ENCODE data around the gene UPK3A. TPM values are rescaled to one million over a fixed set of nuclear protein-coding genes. Genes with fewer than 3 reads are reported as not detected.

UPK3A gene
- total and polyA plus RNA-seq, 2 experiments from 2014 or later, result 0.21 TPM; not detected in 1

DNA sequence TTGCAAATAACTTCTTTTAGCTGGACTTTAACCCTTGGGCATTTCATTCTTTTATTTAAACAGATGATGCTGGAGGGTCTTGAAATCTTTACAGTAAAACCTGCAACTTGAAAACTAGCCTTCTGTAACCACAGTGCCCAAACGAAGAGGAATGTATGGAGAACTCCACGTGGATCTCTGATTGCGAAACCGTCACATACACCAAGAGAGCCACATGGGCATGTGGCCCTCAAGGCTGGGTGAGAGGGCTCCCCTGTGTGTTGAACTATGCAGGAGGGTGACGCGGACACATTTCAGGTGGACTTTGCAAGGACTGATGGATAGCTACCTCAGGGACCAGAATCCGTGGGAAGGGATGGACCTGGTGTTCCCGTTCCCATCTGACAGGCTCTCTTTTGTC lies 55.6 kb downstream of the UPK3A start:
- TF ChIP-seq, protein P1, sequence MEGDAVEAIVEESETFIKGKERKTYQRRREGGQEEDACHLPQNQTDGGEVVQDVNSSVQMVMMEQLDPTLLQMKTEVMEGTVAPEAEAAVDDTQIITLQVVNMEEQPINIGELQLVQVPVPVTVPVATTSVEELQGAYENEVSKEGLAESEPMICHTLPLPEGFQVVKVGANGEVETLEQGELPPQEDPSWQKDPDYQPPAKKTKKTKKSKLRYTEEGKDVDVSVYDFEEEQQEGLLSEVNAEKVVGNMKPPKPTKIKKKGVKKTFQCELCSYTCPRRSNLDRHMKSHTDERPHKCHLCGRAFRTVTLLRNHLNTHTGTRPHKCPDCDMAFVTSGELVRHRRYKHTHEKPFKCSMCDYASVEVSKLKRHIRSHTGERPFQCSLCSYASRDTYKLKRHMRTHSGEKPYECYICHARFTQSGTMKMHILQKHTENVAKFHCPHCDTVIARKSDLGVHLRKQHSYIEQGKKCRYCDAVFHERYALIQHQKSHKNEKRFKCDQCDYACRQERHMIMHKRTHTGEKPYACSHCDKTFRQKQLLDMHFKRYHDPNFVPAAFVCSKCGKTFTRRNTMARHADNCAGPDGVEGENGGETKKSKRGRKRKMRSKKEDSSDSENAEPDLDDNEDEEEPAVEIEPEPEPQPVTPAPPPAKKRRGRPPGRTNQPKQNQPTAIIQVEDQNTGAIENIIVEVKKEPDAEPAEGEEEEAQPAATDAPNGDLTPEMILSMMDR (IDR thresholded peaks at IDR 0.05; ENCODE audit: low read depth, low read length), result no peak

DNA sequence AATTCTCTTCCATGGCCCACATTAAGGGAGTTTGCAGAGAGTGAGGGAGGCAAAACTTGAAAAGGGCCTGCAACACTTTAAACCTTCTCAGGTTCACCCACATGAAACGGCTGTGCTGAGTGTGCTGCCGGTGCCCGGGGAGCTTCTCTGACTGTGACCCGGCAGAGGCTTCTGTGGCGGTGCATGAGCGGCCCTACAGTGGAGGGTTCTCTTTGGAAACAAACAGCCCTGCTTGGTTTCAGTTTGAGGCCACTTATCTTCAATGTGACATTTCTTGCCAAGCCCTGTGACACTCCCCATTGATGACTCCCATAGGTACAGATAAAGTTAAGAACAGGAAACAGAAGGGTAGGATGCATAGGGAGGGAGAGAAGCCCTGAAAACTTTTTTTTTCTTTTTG lies 56.7 kb downstream of the UPK3A start:
- peaks cover 14% of the 10 kb centered on the region for H3K4me1 ChIP-seq (ENCODE audit: low read depth)
- H3K36me3 ChIP-seq, result peaks cover 18% of the 10 kb centered on the region
- no peak overlapping the region for H3K4me3 ChIP-seq
- DNase-seq (ENCODE audit: low read depth in 1 of 2, low spot score in 1 of 2), result peak in 1 of 2 donors; percentile 69
- H3K27ac ChIP-seq, result peak overlapping the region; percentile 90
- H3K9me3 ChIP-seq (ENCODE audit: low read depth), result no peaks in the 10 kb centered on the region
- H3K27me3 ChIP-seq, result no peaks in the 10 kb centered on the region
- TF ChIP-seq, protein P1 (IDR thresholded peaks at IDR 0.05; ENCODE audit: low read depth, low read length), result no peak

More for the DNA sequence above, 55.6 kb downstream of the UPK3A start:
- peaks cover 29% of the 10 kb centered on the region for H3K36me3 ChIP-seq
- no peaks in the 10 kb centered on the region for H3K9me3 ChIP-seq (ENCODE audit: low read depth)
- H3K27ac ChIP-seq, result no peak overlapping the region
- no peak for DNase-seq (ENCODE audit: low read depth in 1 of 2, low spot score in 1 of 2)
- H3K4me3 ChIP-seq, result no peak overlapping the region
- H3K27me3 ChIP-seq, result no peaks in the 10 kb centered on the region
- H3K4me1 ChIP-seq (ENCODE audit: low read depth), result peaks cover 14% of the 10 kb centered on the region

GRCh38 chr22:45343143-45343542 lies 58.4 kb downstream of the UPK3A start:
- H3K4me3 ChIP-seq, result no peak overlapping the region
- TF ChIP-seq, protein P1 (IDR thresholded peaks at IDR 0.05; ENCODE audit: low read depth, low read length), result no peak
- no peaks in the 10 kb centered on the region for H3K27me3 ChIP-seq
- H3K9me3 ChIP-seq (ENCODE audit: low read depth), result no peaks in the 10 kb centered on the region
- peaks cover 14% of the 10 kb centered on the region for H3K4me1 ChIP-seq (ENCODE audit: low read depth)
- DNase-seq (ENCODE audit: low read depth in 1 of 2, low spot score in 1 of 2), result no peak
- no peak overlapping the region for H3K27ac ChIP-seq
- peaks cover 14% of the 10 kb centered on the region for H3K36me3 ChIP-seq

DNA sequence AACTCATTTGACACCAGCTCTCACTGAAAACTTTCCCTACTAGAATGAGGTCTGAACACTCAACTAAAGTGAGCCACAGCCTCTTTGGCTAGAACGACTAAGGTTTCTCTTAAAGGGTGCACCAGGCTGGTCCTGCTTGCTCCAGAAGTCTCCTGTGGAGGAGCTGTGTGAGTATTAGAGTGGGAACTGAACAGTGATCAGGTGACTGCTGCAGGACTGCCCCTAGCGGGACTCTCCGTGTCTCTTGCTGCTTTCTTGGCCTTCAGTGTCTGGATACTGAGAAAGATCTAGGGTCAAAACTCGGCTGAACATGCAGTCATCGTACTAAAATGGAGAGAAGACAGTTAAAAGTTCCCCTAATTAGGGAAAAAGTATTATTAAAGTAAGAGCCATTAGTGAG lies 59.6 kb downstream of the UPK3A start:
- peak; percentile 25 to 42 for DNase-seq (ENCODE audit: low read depth in 1 of 2, low spot score in 1 of 2)
- Histone ChIP-seq H3K9me3 (ENCODE audit: low read depth) (no peaks in the 10 kb centered on the region), H3K36me3 (peaks cover 6% of the 10 kb centered on the region)

More for the DNA sequence above, 59.6 kb downstream of the UPK3A start:
- Histone ChIP-seq H3K4me3 (no peak overlapping the region), H3K27ac (no peak overlapping the region), H3K4me1 (ENCODE audit: low read depth) (peaks cover 14% of the 10 kb centered on the region), H3K27me3 (no peaks in the 10 kb centered on the region)
- TF ChIP-seq, protein P1 (IDR thresholded peaks at IDR 0.05; ENCODE audit: low read depth, low read length), result no peak

Other genes with a start within 250 kb of the UPK3A start
- gene NUP50, start 121.0 kb upstream of the UPK3A start, total RNA-seq, result 57.7 and 66.9 TPM in 2 replicates
- 21.1 and 25.6 TPM in 2 replicates for gene NUP50, start 121.0 kb upstream of the UPK3A start, polyA plus RNA-seq
- 12.7 and 21.5 TPM in 2 replicates for gene KIAA0930, start 44.1 kb upstream of the UPK3A start, total RNA-seq
- gene KIAA0930, start 44.1 kb upstream of the UPK3A start, polyA plus RNA-seq, result 11.8 and 18.9 TPM in 2 replicates
- gene FAM118A, start 25.0 kb downstream of the UPK3A start, total RNA-seq, result 104 and 240 TPM in 2 replicates
- gene FAM118A, start 25.0 kb downstream of the UPK3A start, polyA plus RNA-seq, result 227 and 323 TPM in 2 replicates
- gene SMC1B, start 128.7 kb downstream of the UPK3A start, total RNA-seq, result 0.15 TPM in 1 of 2 replicates, not detected in the other
- gene SMC1B, start 128.7 kb downstream of the UPK3A start, polyA plus RNA-seq, result 0.04 TPM in 1 of 2 replicates, not detected in the other
- gene RIBC2, start 128.7 kb downstream of the UPK3A start, total RNA-seq, result 0.60 and 0.67 TPM in 2 replicates
- 0.35 and 0.56 TPM in 2 replicates for gene RIBC2, start 128.7 kb downstream of the UPK3A start, polyA plus RNA-seq
- 24.2 and 53.8 TPM in 2 replicates for gene FBLN1, start 217.9 kb downstream of the UPK3A start, total RNA-seq
- 55.7 and 116 TPM in 2 replicates for gene FBLN1, start 217.9 kb downstream of the UPK3A start, polyA plus RNA-seq

Data from cardiac muscle cell (in vitro differentiated cells and primary cell).